HG03175 (cell line): ENCODE measurements around the gene XRN1.
"Not testable (repeated sequence)": the region's sequence is repeated elsewhere in the genome, so short reads cannot be mapped to it uniquely, and the experiment has no call there.

ENCODE experiments used
- ATAC-seq: cut with Tn5 transposase; IDR thresholded peaks from one replicate; pipeline ENCODE4 v1.9.1; 2021; ENCODE audit warnings: mild to moderate bottlenecking, moderate library complexity; ENCODE audit not compliant: unreplicated experiment

The XRN1 gene

GRCh38 chr3:142439499-142440220 is 8.2 kb downstream of the XRN1 start:
- ATAC-seq: not testable (repeated sequence)

GRCh38 chr3:142438096-142438495 is 9.7 kb downstream of the XRN1 start:
- ATAC-seq: not testable (repeated sequence)

GRCh38 chr3:142436951-142437585 is 10.8 kb downstream of the XRN1 start:
- ATAC-seq: no peak

GRCh38 chr3:142434503-142434902 is 13.3 kb downstream of the XRN1 start:
- no peak for ATAC-seq

GRCh38 chr3:142433110-142433509 is 14.7 kb downstream of the XRN1 start:
- ATAC-seq: peak; percentile 70

GRCh38 chr3:142429582-142429981 is 18.3 kb downstream of the XRN1 start:
- no peak for ATAC-seq

- ATAC-seq: no peak
Observed at GRCh38 chr3:142424754-142425153, 23.1 kb downstream of the XRN1 start.

GRCh38 chr3:142418926-142419592 is 28.8 kb downstream of the XRN1 start:
- ATAC-seq: no peak

GRCh38 chr3:142417302-142417701 is 30.5 kb downstream of the XRN1 start:
- ATAC-seq: no peak

- not testable (repeated sequence) for ATAC-seq
Observed at GRCh38 chr3:142400537-142400936, 47.3 kb downstream of the XRN1 start.

GRCh38 chr3:142394921-142395622 is 52.8 kb downstream of the XRN1 start:
- no peak for ATAC-seq

- no peak for ATAC-seq
Observed at GRCh38 chr3:142385078-142385477, 62.8 kb downstream of the XRN1 start.

GRCh38 chr3:142374687-142375086 is 73.2 kb downstream of the XRN1 start:
- ATAC-seq: no peak

- ATAC-seq: not testable (repeated sequence)
Observed at GRCh38 chr3:142369576-142369975, 78.3 kb downstream of the XRN1 start.

- no peak for ATAC-seq
Observed at GRCh38 chr3:142366434-142366833, 81.4 kb downstream of the XRN1 start.

GRCh38 chr3:142363936-142364467 is 83.8 kb downstream of the XRN1 start:
- no peak for ATAC-seq

GRCh38 chr3:142363433-142363832 is 84.4 kb downstream of the XRN1 start:
- not testable (repeated sequence) for ATAC-seq

GRCh38 chr3:142359367-142359766 is 88.5 kb downstream of the XRN1 start:
- ATAC-seq: no peak

GRCh38 chr3:142356818-142357217 is 91.0 kb downstream of the XRN1 start:
- no peak for ATAC-seq

- peak; percentile 54 for ATAC-seq
Observed at GRCh38 chr3:142355692-142356091, 92.1 kb downstream of the XRN1 start.

- ATAC-seq: no peak
Observed at GRCh38 chr3:142354076-142354475, 93.8 kb downstream of the XRN1 start.
